Stimulated activated CD8-positive, alpha-beta memory T cell treated with anti-CD3 and anti-CD28 coated beads, Interleukin-4, amount 100 ng/mL, for 24 hours (primary cell): Measurements from ENCODE around the gene BMP7.

Source experiments
- DNase-seq: peaks from one replicate; pipeline ENCODE4 v3.0.0-alpha.2; 2020; ENCODE audit warnings: low read depth

The BMP7 gene

DNA sequence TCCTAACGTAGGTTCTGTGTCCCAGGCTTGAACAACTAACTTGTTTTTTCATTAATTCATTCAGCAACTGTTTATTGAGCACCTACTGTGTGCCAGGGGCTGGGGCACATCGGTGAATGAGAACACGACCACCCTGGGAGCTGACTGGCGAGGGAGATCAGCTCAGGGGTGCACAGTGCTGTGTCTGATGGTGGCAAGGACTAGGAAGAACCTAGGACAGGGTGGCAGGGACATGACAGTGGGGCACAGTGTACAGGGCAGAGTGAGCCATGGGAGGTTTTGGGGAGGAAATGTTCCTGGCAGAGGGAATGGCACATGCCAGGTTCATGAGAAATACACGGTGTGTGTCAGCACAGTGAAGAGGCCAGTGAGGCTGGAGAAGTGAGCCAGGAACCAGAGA is 76.7 kb downstream of the BMP7 start:
- no peak for DNase-seq

DNA sequence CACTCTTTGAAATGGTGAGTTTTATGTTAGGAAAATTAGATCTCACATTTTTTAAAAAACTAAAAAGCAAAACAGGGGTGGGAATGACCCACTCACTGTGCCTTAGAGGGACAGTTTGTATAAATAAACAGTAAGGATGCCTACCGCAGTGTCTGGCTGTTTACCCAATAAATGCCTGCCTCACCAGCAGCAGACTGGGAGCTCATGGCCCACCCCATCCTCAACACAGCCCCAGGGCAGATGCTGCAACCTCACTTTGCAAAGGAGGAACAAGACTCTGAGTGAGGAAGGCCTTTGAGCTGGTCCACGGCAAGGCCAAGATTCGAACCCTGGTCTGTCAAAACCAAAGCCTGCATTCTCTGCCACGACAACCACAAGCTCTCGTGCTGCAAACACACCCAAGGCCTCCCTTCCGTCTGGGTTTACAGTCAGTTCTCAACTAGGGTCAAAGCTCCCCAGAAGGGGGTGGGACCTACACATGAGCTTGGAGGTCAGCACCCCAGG is 77.8 kb downstream of the BMP7 start:
- DNase-seq: no peak

DNA sequence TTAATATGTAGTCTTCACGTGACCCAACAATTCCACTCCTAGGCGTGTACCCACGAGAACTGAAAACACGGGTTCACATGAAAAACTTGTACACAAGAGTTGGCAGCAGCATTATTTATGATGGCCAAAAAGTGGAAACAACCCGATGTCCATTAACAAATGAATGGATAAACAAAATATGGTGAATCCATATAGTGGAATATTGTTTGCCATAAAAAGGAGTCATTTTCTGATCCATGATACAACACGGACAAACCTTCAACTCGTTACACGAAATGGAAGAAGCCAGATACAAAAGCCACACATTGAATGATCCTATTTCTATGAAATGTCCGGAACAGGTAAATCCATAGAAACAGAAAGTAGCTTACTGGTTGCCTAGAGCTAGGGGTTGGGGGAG is 78.4 kb downstream of the BMP7 start:
- no peak for DNase-seq

DNA sequence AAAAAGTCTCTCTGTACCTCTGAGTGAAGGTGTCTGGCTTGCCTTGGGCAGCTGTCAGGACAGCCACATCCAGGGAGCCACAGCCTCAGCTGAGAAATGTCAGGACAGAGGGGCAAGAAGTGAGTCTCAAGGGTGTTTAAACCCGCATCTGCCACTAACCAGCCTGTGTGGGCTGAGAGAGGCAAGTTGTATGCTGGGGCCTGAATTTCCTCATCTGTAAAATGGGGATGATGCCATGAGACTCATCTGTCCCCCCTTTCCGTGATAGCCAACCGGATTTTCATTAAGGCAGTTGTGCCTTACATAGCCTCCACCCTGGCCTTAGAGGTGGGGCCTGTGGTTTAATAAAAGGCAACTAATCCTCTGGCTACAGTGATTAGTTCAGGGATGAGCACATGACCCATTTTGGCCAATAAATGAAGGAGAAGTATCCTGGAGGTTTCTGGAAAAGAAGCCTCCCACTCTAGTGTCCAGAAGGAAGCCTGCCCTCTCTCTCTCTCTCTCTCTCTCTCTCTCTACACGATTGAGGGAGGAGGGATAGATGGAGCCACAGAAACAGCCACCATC is 79.3 kb downstream of the BMP7 start:
- DNase-seq: no peak

DNA sequence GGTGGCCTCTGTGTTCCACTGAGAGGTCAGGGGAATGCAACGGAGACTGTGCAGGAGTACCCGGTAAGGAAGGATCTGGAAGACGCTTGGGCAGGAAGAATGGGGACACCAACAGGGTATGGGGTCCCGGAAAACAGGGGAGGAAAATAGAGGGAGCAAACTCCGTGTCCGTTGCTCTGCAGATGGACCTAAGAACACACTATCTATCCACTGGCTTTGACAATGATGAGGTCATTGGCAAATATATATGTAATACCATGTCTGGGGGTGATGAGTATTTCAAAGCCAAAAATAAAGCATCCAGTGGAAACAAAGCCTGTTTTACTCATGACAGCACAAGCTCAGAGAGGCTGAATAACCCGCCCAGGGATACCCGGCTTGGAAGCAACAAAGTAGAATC is 80.2 kb downstream of the BMP7 start:
- no peak for DNase-seq

DNA sequence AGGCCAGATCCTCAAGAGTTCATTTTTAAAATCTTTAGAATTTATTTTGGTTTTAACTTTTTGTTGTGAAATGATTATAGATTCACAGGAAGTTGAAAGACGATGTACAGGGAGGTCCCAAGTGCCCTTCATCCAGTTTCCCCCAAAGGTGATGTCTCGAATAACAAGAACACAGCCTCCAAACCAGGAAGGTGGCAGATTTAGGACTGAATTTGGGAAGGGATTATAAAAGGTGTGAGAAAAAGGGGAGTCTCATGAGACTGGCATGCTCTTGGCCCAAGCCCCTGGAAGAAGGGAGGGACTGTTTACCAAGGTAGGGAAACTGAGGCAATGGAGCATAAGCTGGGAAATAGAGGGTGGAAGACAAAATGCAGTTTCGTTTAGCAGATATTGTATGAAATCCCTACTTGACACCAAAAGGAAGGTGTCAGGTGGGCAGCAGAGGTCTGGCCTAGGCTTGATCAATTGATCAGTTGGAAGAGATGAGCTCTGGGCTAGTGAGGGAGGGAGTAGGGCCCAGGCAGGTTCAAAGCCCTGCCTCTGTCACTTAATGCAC is 81.2 kb downstream of the BMP7 start:
- no peak for DNase-seq

DNA sequence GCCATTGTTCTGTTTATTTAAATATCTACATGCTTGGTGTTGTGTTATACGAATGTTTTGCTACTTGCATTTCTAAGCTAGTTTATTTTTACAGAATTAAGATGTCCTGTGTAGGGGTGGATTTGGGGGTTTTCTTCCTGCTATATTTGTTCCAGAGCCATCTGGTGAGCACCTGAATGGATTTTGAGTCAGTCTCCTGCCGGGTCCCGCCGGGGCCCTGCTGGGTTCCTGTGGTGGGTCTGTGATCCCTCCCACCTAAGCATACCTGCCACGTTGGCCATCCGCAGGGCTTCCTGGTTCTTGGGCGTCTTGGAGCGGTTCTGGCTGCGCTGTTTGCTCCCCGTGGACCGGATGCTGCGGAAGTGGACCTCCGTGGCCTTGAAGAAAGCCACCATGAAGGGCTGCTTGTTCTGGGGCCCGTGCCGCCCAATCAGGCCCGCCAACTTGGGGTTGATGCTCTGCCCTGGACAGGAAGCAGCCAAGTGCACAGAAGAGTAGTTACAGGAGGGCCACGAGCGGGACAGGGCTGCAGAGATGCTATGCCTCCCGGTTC is 82.9 kb downstream of the BMP7 start:
- no peak for DNase-seq

DNA sequence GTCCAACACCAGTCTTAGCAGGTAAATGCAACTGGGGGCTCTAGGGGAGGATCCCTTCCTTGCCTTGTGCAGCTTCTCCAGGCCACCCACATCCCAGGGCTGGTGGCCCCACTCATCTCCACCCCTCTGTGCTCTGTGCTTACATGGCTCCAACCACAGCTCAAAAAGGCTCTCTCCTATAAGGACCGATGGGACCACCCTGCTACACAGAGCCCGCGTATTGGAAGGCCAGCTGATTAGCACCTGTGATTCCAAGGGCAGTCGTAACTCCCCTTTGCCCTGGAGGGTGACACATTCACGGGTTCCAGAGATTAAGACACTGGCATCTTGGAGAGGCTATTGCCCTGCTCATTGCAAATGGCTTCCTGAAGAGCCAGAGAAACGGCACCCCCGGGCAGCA is 84.8 kb downstream of the BMP7 start:
- no peak for DNase-seq

DNA sequence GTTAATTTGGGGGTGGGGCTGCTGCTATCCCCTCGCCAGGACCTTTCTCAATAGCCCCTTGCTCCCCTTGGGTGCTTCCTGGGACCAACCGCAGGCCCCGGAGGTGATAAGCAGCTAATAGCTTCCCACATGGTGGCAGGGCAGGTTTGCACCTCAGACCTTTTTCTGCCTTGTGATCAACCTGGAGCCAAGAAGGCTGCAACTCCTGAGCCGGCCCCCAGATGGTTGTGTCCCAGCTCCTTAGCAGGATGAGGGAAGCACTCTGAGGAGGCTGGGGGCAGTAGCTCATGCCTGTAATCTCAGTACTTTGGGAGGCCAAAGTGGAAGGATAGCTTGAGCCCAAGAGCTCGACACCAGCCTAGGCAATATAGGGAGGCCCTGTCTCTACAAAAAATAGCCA is 85.5 kb downstream of the BMP7 start:
- no peak for DNase-seq

DNA sequence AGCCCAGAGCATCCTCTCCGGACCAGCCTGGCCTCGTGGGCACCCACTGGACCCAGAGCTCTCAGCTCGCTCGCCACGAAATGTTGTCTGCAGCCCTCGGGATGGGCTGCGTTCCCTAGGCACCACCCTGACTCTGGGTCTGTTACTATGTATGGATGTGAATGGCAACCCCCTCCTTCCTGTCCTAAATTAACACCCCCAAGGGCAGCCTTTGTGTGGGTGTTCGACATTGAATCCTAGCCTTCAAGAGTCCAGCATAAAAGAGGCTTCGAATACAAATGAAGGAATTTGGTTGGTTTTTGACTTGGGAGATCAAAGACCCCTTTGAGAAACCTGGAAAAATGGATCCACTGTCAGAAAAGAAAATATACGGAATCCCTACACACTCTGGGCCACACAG is 86.1 kb downstream of the BMP7 start:
- no peak for DNase-seq

DNA sequence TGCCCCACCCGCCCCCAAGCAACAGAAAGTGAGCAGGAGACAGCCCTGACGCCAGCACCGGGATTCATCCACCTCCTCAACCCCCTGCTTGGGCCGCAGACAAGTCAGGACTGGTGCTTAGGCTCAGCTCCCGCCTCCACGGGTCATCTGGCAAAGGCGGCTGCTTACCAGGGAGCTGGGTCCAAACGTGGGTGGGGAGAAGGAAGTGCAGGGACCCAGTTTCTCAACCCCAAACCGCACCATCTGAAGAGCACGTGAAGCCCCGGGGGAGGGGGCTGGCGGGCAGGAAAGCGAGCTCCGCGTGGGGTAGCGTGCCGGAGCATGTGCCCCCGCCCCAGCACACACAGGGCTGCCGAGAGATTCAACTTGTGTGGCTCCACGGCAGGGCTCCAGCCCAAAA is 87.2 kb downstream of the BMP7 start:
- no peak for DNase-seq

DNA sequence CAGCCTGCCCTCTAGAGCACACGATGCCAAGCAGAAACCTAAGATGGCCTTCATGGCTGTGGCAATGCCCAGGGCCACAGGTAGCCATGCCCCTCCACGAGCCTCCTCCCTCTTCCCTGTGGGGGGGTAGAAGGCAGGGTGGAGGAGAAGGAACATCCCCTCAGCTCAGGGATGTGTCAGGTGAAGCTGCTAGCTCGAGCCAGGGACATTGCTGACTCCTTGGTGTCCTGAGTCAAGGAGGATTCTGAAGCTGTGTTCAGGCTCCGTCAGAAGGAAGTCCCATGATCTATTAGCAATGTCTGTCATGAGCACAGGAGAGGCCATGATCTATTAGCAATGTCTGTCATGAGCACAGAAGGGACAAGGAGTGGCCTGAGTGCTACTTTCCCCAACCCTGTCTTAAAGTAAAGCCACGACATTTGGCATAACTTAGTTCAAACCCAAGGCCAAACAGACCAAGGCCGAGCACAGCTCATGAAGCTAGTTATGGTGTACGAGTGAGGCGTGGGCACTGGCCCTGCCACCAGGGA is 87.8 kb downstream of the BMP7 start:
- DNase-seq: no peak

DNA sequence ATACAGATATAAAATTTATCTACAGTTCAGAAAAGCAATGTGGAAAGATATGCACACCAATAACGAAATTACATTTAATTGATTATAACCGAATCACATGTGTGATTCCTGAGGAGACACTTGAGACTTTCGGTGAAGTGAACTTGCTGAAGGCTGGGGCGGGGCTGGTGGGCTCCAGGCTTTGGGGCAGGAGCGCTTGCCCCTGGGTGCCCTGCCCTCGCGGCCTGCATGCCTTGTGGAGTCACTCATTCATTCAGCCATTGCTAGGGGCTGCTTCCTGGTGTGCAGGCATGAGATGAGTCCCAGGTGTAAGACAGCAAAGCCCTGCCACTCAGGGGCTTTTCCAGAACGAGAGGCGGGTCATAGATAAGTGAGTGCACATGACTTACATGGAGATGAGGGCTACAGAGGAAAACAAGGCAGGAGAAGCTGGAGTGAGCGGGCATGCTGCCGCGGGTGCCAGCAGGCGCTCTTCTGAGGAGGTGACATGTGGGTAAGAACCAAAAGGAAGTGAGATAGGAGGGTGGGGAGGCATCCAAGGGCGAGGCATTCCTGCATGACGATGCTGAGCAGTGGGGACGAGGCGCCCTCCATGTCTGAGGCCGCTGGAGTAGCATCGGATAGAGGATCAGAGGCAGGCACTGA is 88.7 kb downstream of the BMP7 start:
- DNase-seq: no peak

DNA sequence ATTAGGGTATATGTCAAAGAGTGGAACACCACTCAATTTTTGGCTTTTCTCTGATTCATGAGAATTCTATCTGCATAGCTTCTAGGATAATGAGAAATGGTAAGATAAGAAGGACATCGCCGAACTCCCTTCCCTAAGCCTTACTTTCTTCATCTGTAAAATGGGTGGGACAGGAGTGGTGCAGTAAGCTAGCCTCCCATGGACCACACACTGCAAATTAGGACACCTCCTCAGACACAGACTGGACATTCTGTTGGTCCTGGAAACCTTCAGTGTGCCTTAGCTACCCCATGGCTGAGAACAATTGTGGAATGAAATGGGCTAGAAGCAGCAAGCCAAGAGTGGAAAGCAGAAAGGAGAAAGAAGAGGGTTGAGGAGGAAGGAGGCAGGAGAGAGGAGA is 89.6 kb downstream of the BMP7 start:
- no peak for DNase-seq

DNA sequence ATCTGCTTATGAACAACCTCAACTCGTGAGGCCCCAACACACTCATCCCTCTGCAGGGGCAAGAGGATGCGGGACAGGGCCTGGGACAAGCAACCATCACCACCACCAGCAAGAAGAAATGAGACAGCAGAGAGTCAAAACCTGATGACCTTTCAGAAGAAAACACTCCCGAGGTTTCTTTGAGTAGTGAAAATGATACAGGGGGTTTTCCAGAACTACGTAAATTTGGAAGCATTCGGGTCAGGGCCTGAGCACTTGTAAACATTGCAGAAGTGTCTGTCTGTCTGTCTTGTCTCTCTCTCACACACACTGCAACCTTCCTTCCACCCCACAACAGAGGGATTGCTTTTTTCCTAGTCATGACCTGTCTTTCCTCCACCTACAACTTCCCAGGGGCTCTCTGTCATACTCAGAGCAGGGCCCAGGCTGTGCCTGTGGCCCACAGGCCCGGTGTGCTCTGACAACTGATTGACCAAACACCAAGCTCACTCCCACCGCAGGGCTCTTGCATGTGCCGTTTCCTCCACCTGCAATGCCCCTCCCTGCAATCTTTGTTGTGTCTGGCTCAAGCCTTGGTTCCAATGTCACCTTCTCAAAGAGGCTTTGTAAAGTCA is 90.9 kb downstream of the BMP7 start:
- no peak for DNase-seq

DNA sequence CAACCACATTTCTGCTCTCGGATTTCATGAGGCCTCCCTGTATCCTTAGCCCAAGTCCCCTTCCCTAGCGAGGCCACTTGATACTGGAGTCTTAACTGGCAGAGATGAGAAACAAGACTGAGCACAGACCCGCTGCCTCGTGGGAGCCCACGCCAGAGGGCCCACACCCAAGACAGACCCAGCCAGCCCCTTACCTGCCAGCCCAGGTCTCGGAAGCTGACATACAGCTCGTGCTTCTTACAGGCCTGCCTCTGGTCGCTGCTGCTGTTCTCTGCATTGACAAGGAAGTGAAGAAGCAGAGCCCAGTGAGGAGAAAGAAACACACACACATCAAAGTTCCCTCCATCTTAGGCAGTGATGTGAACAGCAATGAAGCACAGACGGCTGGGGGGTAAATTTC is 91.7 kb downstream of the BMP7 start:
- no peak for DNase-seq

DNA sequence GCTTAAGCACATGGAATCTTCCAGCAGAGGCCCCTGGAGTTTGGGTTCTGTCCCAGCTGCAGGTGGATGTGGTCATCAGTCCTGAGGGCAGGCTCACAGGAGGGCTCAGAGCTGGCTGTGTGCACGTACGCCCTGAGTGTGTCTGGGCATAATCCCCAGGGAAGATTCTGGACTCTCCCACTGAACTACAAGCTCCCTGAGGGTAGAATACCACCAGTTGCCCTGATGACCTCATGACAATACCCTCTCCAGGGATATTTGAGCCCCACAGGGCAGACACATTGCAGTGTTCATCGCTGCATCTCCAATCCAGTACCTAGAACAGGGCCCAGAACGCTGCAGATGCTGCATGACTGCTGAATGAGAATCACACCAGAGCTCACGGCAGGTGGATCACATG is 92.5 kb downstream of the BMP7 start:
- DNase-seq: no peak

DNA sequence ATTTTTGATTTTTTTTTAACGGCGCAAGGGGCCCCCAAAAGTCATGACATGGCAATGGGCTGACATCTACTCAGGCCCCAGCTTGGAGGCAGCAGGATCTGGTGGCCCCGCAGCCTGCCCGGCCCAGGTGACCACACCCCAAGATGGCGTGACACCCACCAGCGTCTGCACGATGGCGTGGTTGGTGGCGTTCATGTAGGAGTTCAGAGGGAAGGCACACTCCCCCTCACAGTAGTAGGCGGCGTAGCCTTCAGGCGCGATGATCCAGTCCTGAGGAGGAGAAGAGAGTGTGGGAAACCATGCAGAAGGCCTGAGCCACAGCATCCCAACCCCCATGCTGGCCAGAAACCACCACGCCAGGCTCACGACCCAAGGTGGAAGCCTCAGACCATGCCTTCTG is 93.4 kb downstream of the BMP7 start:
- no peak for DNase-seq

DNA sequence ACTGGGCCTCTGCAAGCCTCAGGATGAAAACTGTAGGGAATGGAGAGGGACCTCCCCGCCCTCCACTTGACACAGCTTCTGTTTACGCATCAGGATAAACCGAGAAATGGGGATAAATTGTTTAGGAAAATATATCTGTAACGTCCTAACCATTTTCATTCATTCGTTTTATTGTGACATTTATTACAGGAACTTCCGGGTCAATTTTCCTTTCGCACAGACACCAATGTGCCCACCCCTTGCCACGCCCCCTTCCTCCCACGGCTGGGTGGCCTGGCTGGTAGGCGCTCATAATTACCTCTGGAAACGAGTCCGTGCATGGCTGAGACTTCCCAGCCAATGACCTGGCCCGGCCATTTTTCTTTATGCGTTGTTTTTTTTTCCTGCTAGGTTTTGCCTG is 96.1 kb downstream of the BMP7 start:
- no peak for DNase-seq

DNA sequence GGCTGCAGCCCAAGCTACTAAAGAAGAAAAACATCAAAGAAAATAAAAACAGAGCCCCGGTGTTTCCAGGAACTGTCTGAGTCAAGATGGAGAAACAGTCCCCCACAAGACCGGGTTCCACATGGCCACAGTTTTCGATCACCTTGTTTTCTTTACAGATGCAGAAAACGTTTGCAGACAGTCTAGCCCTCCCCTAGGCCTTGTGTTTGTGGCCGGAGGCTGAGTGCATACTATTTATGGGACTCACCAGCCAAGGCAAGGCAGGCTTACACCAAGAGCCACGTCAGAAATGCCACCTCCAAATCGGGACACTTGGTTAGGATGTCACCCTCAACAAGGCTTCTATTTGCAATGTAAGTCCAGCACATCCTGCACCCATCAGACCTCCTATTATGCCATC is 97.3 kb downstream of the BMP7 start:
- no peak for DNase-seq

DNA sequence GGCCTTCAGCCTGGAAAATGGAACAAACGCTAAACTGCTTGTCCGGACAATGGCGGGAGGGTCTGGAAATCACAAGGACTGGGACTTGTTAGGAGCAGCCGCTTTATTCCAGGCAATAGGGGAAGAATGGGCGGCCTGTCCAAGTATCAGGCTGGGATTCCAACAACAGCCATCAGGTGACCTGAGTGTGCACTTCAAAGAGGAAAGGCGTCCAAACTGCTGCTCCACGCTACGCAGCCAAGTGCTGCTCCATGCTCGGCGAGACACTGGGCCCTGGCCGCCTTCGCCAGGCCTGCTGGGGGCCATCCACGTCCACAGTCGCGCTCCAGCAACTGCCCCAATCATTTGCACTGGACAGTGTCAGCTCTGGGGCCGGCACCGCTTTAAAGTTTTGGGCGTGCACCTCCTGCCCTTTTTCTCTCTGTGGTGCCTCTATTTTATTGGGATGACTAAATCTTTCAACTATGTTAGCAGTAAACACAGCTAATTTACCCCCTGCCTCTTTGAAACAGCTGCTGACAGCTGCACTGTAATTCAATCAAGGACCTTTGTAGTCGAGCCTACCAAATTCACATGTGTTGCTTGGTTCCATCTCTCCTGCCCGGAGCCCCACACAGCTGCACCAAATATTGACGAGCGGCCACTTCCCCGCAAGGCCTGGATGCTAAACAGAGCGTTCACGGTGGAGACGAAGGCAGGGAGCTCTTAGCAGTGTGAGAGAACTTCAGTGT is 98.3 kb downstream of the BMP7 start:
- DNase-seq: no peak

DNA sequence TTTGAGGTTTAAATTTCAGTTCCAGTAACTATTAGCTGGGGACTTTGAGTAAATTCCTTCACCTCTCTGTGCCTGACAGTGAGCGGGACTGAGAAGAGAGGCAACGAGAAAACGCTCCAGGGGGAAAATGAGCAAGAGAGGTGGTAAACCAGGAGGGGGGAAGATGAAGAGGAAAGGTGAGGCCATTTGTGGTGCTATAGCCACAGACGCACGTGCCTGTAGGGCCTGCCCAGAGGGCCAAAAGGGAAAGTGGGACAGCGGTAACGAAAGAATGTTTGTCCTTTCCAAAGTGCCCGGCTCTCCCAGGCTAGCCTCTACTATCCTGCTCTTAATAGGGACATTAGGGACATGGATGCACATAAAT is 99.2 kb downstream of the BMP7 start:
- no peak for DNase-seq
